ENCODE data around the gene CAMTA2.

GRCh38 chr17:5032865-5033264 lies 45.4 kb upstream of the CAMTA2 start:
- no peak for TF ChIP-seq CTCF (IDR thresholded peaks at IDR 0.05)
- no peak for TF ChIP-seq POLR2A (IDR thresholded peaks at IDR 0.05)

Data from body of pancreas (tissue), 4 donors.